Astrocyte (in vitro differentiated cells and primary cell): ENCODE data around the gene HOXA4.

Experiments used
- EZH2 ChIP-seq: IDR thresholded peaks from 2 replicates; pipeline ENCODE4 v1.6.1; 2012; ENCODE audit warnings: mild to moderate bottlenecking, low read length, inconsistent platforms; ENCODE audit not compliant: insufficient read depth
- TF ChIP-seq, protein P1 (sequence below): IDR thresholded peaks from 2 replicates; pipeline ENCODE4 v1.5.1; 2011; ENCODE audit warnings: low read depth, mild to moderate bottlenecking, inconsistent platforms, low read length, moderate library complexity; ENCODE audit not compliant: insufficient read depth

DNA sequence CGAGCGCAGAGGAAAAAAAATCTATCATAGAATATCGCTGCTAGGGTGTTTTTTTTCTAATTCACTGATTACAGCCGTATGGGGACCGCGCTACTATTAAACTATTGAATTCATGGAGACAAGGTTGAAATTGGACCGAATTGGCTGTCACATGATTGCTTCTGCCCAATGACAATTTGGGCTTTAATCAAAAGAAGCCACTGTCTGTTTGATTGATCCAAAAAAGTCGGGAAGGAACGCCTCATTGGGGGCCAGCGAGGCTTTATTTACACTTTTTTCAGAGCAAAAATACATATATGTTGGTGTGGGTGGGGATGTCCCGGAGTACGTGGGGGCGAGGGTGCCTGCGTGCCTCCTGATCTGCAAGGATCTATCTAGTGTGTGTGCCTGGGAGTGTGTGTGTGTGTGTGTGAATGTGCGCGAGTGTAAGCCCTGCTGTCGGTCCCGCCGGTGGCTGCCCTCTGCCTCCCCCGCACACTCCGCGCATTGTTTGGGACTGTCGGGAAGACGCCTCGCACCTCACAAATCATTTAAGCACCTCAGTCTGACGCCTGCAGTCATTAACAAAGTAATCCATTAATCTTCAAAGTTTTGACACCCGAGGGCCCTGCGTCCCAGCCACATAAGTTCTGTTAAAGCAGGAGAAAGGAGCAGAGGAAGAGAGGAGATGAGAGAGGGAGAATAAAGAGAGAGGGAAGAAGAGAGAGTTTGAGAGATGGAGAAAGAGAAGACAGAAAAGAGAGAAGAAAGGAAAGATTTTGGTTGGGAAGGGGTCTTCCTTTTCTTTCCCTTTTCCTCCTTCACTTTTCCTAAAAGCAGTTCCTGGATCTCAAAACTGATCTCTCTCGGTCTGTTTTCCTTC, 27.7 kb downstream of the HOXA4 start, which contains the start of gene HOXA2:
- TF ChIP-seq, protein P1, sequence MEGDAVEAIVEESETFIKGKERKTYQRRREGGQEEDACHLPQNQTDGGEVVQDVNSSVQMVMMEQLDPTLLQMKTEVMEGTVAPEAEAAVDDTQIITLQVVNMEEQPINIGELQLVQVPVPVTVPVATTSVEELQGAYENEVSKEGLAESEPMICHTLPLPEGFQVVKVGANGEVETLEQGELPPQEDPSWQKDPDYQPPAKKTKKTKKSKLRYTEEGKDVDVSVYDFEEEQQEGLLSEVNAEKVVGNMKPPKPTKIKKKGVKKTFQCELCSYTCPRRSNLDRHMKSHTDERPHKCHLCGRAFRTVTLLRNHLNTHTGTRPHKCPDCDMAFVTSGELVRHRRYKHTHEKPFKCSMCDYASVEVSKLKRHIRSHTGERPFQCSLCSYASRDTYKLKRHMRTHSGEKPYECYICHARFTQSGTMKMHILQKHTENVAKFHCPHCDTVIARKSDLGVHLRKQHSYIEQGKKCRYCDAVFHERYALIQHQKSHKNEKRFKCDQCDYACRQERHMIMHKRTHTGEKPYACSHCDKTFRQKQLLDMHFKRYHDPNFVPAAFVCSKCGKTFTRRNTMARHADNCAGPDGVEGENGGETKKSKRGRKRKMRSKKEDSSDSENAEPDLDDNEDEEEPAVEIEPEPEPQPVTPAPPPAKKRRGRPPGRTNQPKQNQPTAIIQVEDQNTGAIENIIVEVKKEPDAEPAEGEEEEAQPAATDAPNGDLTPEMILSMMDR, result no peak
- no peak for TF ChIP-seq EZH2
